Measurements from ENCODE around the gene ZNF462. TPM values are rescaled to one million over a fixed set of nuclear protein-coding genes. Genes with fewer than 3 reads are reported as not detected.

ZNF462 gene
- total RNA-seq, 4 donors from 2014 or later = 17.8 to 22.3 (median 21.4) TPM

- peaks cover 0 to 93% (median 24%) of the 10 kb centered on the region in 3 donors for H3K4me1 ChIP-seq
- H3K27me3 ChIP-seq = no peaks in the 10 kb centered on the region
- no peak for TF ChIP-seq POLR2A (IDR thresholded peaks at IDR 0.05)
- no peaks in the 10 kb centered on the region for H3K9me3 ChIP-seq
- no peaks in the 10 kb centered on the region for H3K36me3 ChIP-seq
- H3K4me3 ChIP-seq = no peak overlapping the region
- intact Hi-C loops (cut with DNase I) = no loop called here
- peak overlapping the region; percentile 45 to 77 (median 70) for H3K27ac ChIP-seq
- DNase-seq = no peak
- 48% methylated on average over 6 of the region's 6 CpGs for WGBS, 2 donors
These were observed 23.4 kb downstream of the ZNF462 start for GRCh38 chr9:106886111-106887046.

- Histone ChIP-seq H3K9me3 (no peaks in the 10 kb centered on the region), H3K27ac (peak overlapping the region in 3 of 4 donors; percentile 21 to 77 (median 74)), H3K27me3 (no peaks in the 10 kb centered on the region), H3K36me3 (no peaks in the 10 kb centered on the region), H3K4me3 (no peak overlapping the region), H3K4me1 (peaks cover 0 to 93% (median 24%) of the 10 kb centered on the region in 3 donors)
- no peak for TF ChIP-seq CTCF (IDR thresholded peaks at IDR 0.05)
- TF ChIP-seq POLR2A (IDR thresholded peaks at IDR 0.05) = no peak
- 33 to 50% methylated on average over 2 of the region's 2 CpGs for WGBS, 2 donors
- no peak for DNase-seq
- intact Hi-C loops (cut with DNase I) = no loop called here
These were observed 24.1 kb downstream of the ZNF462 start for GRCh38 chr9:106887066-106887465.

- Histone ChIP-seq H3K36me3 (no peaks in the 10 kb centered on the region), H3K4me3 (no peak overlapping the region), H3K9me3 (no peaks in the 10 kb centered on the region), H3K27ac (peak overlapping the region; percentile 21 to 64 (median 34)), H3K27me3 (no peaks in the 10 kb centered on the region), H3K4me1 (peaks cover 0 to 95% (median 31%) of the 10 kb centered on the region in 3 donors)
- WGBS, 2 donors = 43 to 67% methylated on average over 7 of the region's 7 CpGs
- intact Hi-C loops (cut with DNase I) = no loop called here
- TF ChIP-seq POLR2A (IDR thresholded peaks at IDR 0.05) (no peak), CTCF (IDR thresholded peaks at IDR 0.05) (no peak)
- DNase-seq = no peak
These were observed 26.2 kb downstream of the ZNF462 start for GRCh38 chr9:106889061-106889590.

- Histone ChIP-seq H3K4me1 (peaks cover 0 to 81% (median 26%) of the 10 kb centered on the region in 3 donors), H3K27ac (no peak overlapping the region), H3K36me3 (no peaks in the 10 kb centered on the region), H3K4me3 (no peak overlapping the region), H3K9me3 (no peaks in the 10 kb centered on the region), H3K27me3 (no peaks in the 10 kb centered on the region)
- TF ChIP-seq CTCF (IDR thresholded peaks at IDR 0.05) (no peak), POLR2A (IDR thresholded peaks at IDR 0.05) (no peak)
- 70 to 79% methylated on average over 4 of the region's 4 CpGs for WGBS, 2 donors
- DNase-seq = no peak
- intact Hi-C loops (cut with DNase I) = no loop called here
These were observed 27.6 kb downstream of the ZNF462 start for GRCh38 chr9:106890608-106891007.

GRCh38 chr9:106891286-106891685 lies 28.3 kb downstream of the ZNF462 start:
- no peak for DNase-seq
- Histone ChIP-seq H3K36me3 (no peaks in the 10 kb centered on the region), H3K9me3 (no peaks in the 10 kb centered on the region), H3K27ac (no peak overlapping the region), H3K27me3 (no peaks in the 10 kb centered on the region), H3K4me1 (peaks cover 0 to 74% (median 21%) of the 10 kb centered on the region in 3 donors), H3K4me3 (no peak overlapping the region)
- TF ChIP-seq POLR2A (IDR thresholded peaks at IDR 0.05) (no peak), CTCF (IDR thresholded peaks at IDR 0.05) (no peak)
- 71 to 83% methylated on average over 5 of the region's 5 CpGs for WGBS, 2 donors
- intact Hi-C loops (cut with DNase I) = no loop called here
